Kidney (tissue), 14 donors: ENCODE results near the gene WWP2. TPM values are rescaled to one million over a fixed set of nuclear protein-coding genes. Genes with fewer than 3 reads are reported as not detected.
A peak's percentile ranks its signal among the peaks of the same experiment; 100 is the strongest.

ENCODE experiments used
- DNase-seq, 5 donors: peaks; one replicate each; pipeline ENCODE4 v3.0.0-alpha.2; 2013 to 2020
- FAIRE-seq: peaks from 2 replicates; lab custom pipeline; 2012; peaks lifted over from hg19 to GRCh38; lab: Jason Lieb, UNC
- H3K27ac ChIP-seq, 2 donors: one replicate each; pipeline ENCODE4 v1.7.0; 2013; ENCODE audit warnings: low read depth in 2 of 2, low read length in 2 of 2, inconsistent platforms in 1 of 2
- H3K27me3 ChIP-seq: one replicate; pipeline ENCODE4 v1.7.1; 2013; ENCODE audit warnings: low read length, inconsistent platforms; ENCODE audit not compliant: control insufficient read depth, insufficient read depth
- H3K36me3 ChIP-seq, 3 donors: one replicate each; pipeline versions ENCODE4 v1.7.0 to v1.7.1; 2013; ENCODE audit warnings: low read length in 3 of 3, control low read depth in 1 of 3, inconsistent platforms in 1 of 3; ENCODE audit not compliant: insufficient read depth in 3 of 3, control insufficient read depth in 2 of 3
- H3K4me1 ChIP-seq, 3 donors: one replicate each; pipeline versions ENCODE4 v1.7.0 to v1.7.1; 2013; ENCODE audit warnings: low read length in 3 of 3, inconsistent platforms in 1 of 3, low read depth in 1 of 3; ENCODE audit not compliant: control insufficient read depth in 2 of 3, insufficient read depth in 2 of 3
- H3K4me3 ChIP-seq, 3 donors: one replicate each; pipeline versions ENCODE4 v1.7.0 to v1.8.1; 2013; ENCODE audit warnings: low read length in 3 of 3, control low read depth in 1 of 3, inconsistent platforms in 1 of 3
- H3K9ac ChIP-seq, 3 donors: one replicate each; pipeline versions ENCODE4 v1.7.0 to v1.7.1; 2013; ENCODE audit warnings: low read length in 3 of 3, control low read depth in 1 of 3, inconsistent platforms in 1 of 3
- H3K9me3 ChIP-seq, 3 donors: one replicate each; pipeline versions ENCODE4 v1.7.0 to v1.7.1; 2013; ENCODE audit warnings: low read length in 3 of 3, control low read depth in 1 of 3, inconsistent platforms in 1 of 3; ENCODE audit not compliant: control insufficient read depth in 2 of 3, insufficient read depth in 1 of 3
- CTCF ChIP-seq: IDR thresholded peaks from 3 replicates; pipeline ENCODE4 v1.5.1; 2012; ENCODE audit warnings: mild to moderate bottlenecking, moderate library complexity, borderline replicate concordance; ENCODE audit not compliant: insufficient read depth; ENCODE audit errors: extremely low read depth
- intact Hi-C: fragments of 100-400 bp; cut with DNase I; formaldehyde crosslinking; loops from one replicate; pipeline ENCODE4 v1.11.1; 2022
- polyA plus RNA-seq: library from polyadenylated mRNA; stranded (reverse); fragments of 350-450 nt; fragmentation: Illumina TruSeq; extraction: RNeasy Lipid Tissue Mini Kit (QIAGEN cat#74804); gene quantifications from one replicate; pipeline ENCODE4 v1.2.3, GENCODE V29; 2014; ENCODE audit warnings: low read depth, low replicate concordance; ENCODE audit not compliant: insufficient read depth
- total RNA-seq: library from RNA; stranded (reverse); fragmentation: NEBNext Ultra II Directional; extraction: Animal tissue kit (Norgen Biotek cat#: 25700); gene quantifications from one replicate; pipeline ENCODE4 v1.2.1, GENCODE V29; 2021
- donor health status: control.
- donor health status: control.
- donor health status: control.
- donor health status: control.
- donor health status: control.
- donor health status: DM: yes; HTN: yes; CAD: no.
- donor health status: Normal renal cell carcinoma (clear cell type).

WWP2 gene
- total and polyA plus RNA-seq, 2 donors from 2014 or later, result 30.0 to 128 TPM

DNA sequence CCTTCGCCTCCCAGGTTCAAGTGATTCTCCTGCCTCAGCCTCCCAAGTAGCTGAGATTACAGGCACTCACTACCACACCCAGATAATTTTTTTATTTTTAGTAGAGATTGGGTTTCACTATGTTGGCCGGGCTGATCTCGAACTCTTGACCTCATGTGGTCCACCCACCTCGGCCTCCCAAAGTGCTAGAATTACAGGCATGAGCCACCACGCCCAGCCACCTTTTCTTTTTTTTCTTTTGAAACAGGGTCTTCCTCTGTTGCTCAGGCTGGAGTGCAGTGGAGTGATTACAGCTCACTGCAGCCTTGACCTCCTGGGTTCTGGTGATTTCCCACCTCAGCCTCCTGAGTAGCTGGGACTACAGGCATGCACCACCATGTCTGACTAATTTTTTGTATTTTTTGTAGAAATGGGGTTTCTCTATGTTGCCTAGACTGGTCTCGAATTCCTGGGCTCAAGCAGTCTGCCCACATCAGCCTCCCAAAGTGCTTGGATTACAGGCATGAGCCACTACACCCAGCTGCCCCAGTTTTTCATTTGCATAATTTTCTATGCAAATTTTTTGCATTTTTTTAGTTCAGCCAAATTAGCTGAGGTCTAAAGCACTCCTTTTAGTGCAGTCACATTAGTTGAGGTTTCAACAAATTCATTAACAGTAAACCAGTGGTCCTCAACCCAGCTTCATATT is 11.3 kb downstream of the WWP2 start:
- no peak overlapping the region for H3K9ac ChIP-seq
- H3K36me3 ChIP-seq, result no peaks in the 10 kb centered on the region
- peaks cover 0 to 5% (median 3%) of the 10 kb centered on the region in 3 donors for H3K4me1 ChIP-seq
- no peak for TF ChIP-seq CTCF
- no peak overlapping the region for H3K4me3 ChIP-seq
- no peaks in the 10 kb centered on the region for H3K27me3 ChIP-seq
- H3K27ac ChIP-seq, result peak overlapping the region in 1 of 2 donors; percentile 45
- FAIRE-seq (no peak), DNase-seq (no peak)
- intact Hi-C loops, result no loop called here
- no peaks in the 10 kb centered on the region for H3K9me3 ChIP-seq

DNA sequence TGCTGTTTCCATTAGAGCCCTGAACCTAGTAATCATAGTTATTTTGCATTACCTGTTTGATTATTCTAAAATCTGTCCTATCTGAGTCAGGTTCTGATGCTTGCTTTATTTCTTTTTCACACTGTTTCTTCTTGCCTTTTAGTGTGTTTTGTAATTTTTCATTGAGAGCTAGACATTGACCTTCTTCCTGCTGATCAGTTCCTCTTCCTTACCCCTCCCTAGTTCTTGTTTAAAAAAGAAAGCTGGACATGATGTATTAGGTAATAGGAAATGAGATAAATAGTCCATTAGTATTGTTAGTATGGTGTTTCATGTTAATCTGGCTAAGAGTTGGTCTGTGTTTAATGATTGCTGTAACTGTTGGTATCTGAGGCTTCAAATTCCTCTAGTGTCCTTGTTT is 13.4 kb downstream of the WWP2 start:
- Histone ChIP-seq H3K4me3 (no peak overlapping the region), H3K4me1 (peaks cover 0 to 5% (median 3%) of the 10 kb centered on the region in 3 donors), H3K9ac (no peak overlapping the region), H3K27me3 (no peaks in the 10 kb centered on the region), H3K27ac (no peak overlapping the region), H3K9me3 (no peaks in the 10 kb centered on the region), H3K36me3 (no peaks in the 10 kb centered on the region)
- TF ChIP-seq CTCF, result no peak
- FAIRE-seq, result no peak
- no peak for DNase-seq
- intact Hi-C loops, result no loop called here

DNA sequence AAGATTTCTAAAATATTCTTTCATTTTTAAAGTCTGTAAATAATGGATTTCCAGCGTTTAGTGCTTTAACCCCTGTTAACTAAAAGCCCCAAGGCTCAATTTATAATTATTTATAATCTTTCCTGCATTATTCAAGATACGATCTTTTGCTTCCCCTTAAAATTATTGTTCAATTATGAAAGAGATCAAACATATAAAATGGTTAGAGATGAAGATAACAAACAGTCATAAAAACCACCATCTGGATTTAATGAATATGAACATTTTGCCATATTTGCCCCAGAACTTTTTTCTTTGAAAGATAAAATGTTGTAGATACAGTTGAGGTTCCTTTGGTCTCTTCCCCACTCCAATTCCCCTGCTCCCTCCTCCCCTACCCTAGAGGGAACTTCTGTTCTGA is 17.6 kb downstream of the WWP2 start:
- H3K9me3 ChIP-seq, result no peaks in the 10 kb centered on the region

More for the DNA sequence above, 17.6 kb downstream of the WWP2 start:
- H3K4me3 ChIP-seq, result no peak overlapping the region
- no peak for TF ChIP-seq CTCF
- DNase-seq (no peak), FAIRE-seq (no peak)
- no peak overlapping the region for H3K27ac ChIP-seq
- intact Hi-C loops, result no loop called here
- peaks cover 0 to 4% (median 0%) of the 10 kb centered on the region in 3 donors for H3K36me3 ChIP-seq
- H3K27me3 ChIP-seq, result no peaks in the 10 kb centered on the region
- no peaks in the 10 kb centered on the region for H3K4me1 ChIP-seq
- no peak overlapping the region for H3K9ac ChIP-seq
